HepG2 (cell line): ENCODE data around the gene RSBN1L. TPM values are rescaled to one million over a fixed set of nuclear protein-coding genes. Genes with fewer than 3 reads are reported as not detected.

Experiments
- ATAC-seq: fragments of 200-7000 bp; cut with Tn5 transposase; 3 replicates; pipeline ENCODE4 v1.9.1; 2020; ENCODE audit warnings: mild to moderate bottlenecking, moderate library complexity
- BruUV-seq: library from RNA; stranded (reverse); fragments of 400-500 nt; replicated peaks from 2 replicates; lab custom pipeline; 2021; lab: Mats Ljungman, UMichigan
- CTCF ChIA-PET: fragments of 300-600 bp; formaldehyde crosslinking; extraction: SDS; loops from one replicate; lab custom pipeline; 2021; ENCODE audit warnings: low total read pairs, inconsistent platforms, low intra/inter-chr PET ratio; lab: Yijun Ruan, JAX
- POLR2A ChIA-PET: fragments of 350-600 bp; sonication (Branson Sonifier 250); formaldehyde crosslinking; loops from one replicate; lab custom pipeline; 2020; ENCODE audit warnings: antibody characterized with exemption, inconsistent platforms; lab: Yijun Ruan, JAX
- DNase-seq: peaks from one replicate; pipeline ENCODE4 v3.0.0-alpha.2; 2015; ENCODE audit warnings: low spot score
- FAIRE-seq: peaks from 3 replicates; lab custom pipeline; 2011; peaks lifted over from hg19 to GRCh38; lab: Jason Lieb, UNC
- H2AFZ ChIP-seq: one replicate; pipeline ENCODE4 v1.6.1; 2011; ENCODE audit warnings: low read length, inconsistent platforms
- H3K27ac ChIP-seq: fragments of 300-600 bp; 3 replicates; pipeline ENCODE4 v1.8.0; 2011; ENCODE audit warnings: mixed run types, mild to moderate bottlenecking, mixed read lengths, low read length, inconsistent platforms; ENCODE audit not compliant: insufficient read depth; ENCODE audit errors: extremely low read length
- H3K27me3 ChIP-seq, 2 experiments: fragments of 200-600 bp in 1 of 2; 2 replicates in 1 of 2; 3 replicates in 1 of 2; pipeline versions ENCODE4 v1.6.0 to v1.8.0; 2011; ENCODE audit warnings: low read length in 2 of 2, mild to moderate bottlenecking in 2 of 2, moderate library complexity in 2 of 2, inconsistent platforms in 1 of 2; ENCODE audit not compliant: insufficient read depth in 2 of 2, control insufficient read depth in 1 of 2
- H3K36me3 ChIP-seq, 2 experiments: fragments of 200-600 bp in 1 of 2; replicated peaks in 1 of 2; 2 replicates in 1 of 2; 3 replicates in 1 of 2; pipeline versions ENCODE4 v1.5.1 to v1.8.0; 2011; ENCODE audit warnings: low read length in 2 of 2, inconsistent platforms in 1 of 2; ENCODE audit not compliant: insufficient read depth in 2 of 2, control insufficient read depth in 1 of 2
- H3K4me1 ChIP-seq: 2 replicates; pipeline ENCODE4 v1.5.1; 2012; ENCODE audit warnings: low read length, inconsistent platforms; ENCODE audit not compliant: insufficient read depth
- H3K4me2 ChIP-seq: 2 replicates; pipeline ENCODE4 v1.6.0; 2011; ENCODE audit warnings: low read depth, low read length, inconsistent platforms
- H3K4me3 ChIP-seq, 3 experiments: fragments of 200-600 bp in 1 of 3; sonication (generic), shearing (Covaris generic) in 1 of 3; replicated peaks in 1 of 3; 2 replicates each; pipeline ENCODE4 v1.5.1; 2011 to 2016; ENCODE audit warnings: low read length in 3 of 3, inconsistent platforms in 2 of 3, low read depth in 2 of 3, mild to moderate bottlenecking in 2 of 3, control low read depth in 1 of 3, mixed read lengths in 1 of 3; ENCODE audit not compliant: insufficient read depth in 1 of 3
- H3K79me2 ChIP-seq: one replicate; pipeline ENCODE4 v1.6.1; 2011; ENCODE audit warnings: low read length, inconsistent platforms; ENCODE audit not compliant: insufficient read depth
- H3K9ac ChIP-seq: 2 replicates; pipeline ENCODE4 v1.6.0; 2011; ENCODE audit warnings: mild to moderate bottlenecking, low read depth, low read length, inconsistent platforms; ENCODE audit not compliant: insufficient read depth
- H3K9me3 ChIP-seq: 2 replicates; pipeline ENCODE4 v1.5.1; 2012; ENCODE audit warnings: mild to moderate bottlenecking, low read length
- H4K20me1 ChIP-seq: 2 replicates; pipeline ENCODE4 v1.6.0; 2011; ENCODE audit warnings: inconsistent platforms, mild to moderate bottlenecking, low read length, moderate library complexity; ENCODE audit not compliant: insufficient read depth
- BCL6 ChIP-seq: IDR thresholded peaks from 2 replicates; pipeline ENCODE4 v1.6.1; 2016; ENCODE audit warnings: missing genetic modification reagents, missing compliant biosample characterization
- E2F2 ChIP-seq: sonication (generic); formaldehyde crosslinking; IDR thresholded peaks from 2 replicates; pipeline ENCODE4 v1.4.0; 2020; ENCODE audit warnings: missing genetic modification reagents, borderline replicate concordance
- GATAD2A ChIP-seq: IDR thresholded peaks from 2 replicates; pipeline ENCODE4 v1.6.1; 2016
- KLF16 ChIP-seq, 2 experiments: sonication (generic) in 1 of 2; formaldehyde crosslinking in 1 of 2; IDR thresholded peaks; 2 replicates each; pipeline versions ENCODE4 v1.6.1 to v1.8.0; 2016 to 2023; ENCODE audit warnings: missing genetic modification reagents in 2 of 2, missing compliant biosample characterization in 1 of 2
- NCOR1 ChIP-seq: fragments of 200-600 bp; sonication (generic); IDR thresholded peaks from 2 replicates; pipeline ENCODE4 v1.7.0; 2017; ENCODE audit warnings: antibody characterized with exemption, low read length, borderline replicate concordance
- SETDB1 ChIP-seq: sonication (generic); formaldehyde crosslinking; IDR thresholded peaks from 2 replicates; pipeline ENCODE4 v1.5.1; 2020; ENCODE audit warnings: missing genetic modification reagents, mild to moderate bottlenecking, borderline replicate concordance
- SMYD3 ChIP-seq: sonication (generic); formaldehyde crosslinking; IDR thresholded peaks from 2 replicates; pipeline ENCODE4 v1.8.1; 2023; ENCODE audit warnings: mild to moderate bottlenecking, missing genetic modification reagents
- SOX5 ChIP-seq: IDR thresholded peaks from 2 replicates; pipeline ENCODE4 v1.6.1; 2016; ENCODE audit warnings: borderline replicate concordance
- SOX6 ChIP-seq, 2 experiments: fragments of 450-650 bp in 1 of 2; sonication (generic) in 1 of 2; formaldehyde crosslinking in 1 of 2; IDR thresholded peaks; 2 replicates each; pipeline versions ENCODE4 v1.4.0 to v1.6.1; 2017 to 2020; ENCODE audit warnings: antibody characterized with exemption in 1 of 2, mild to moderate bottlenecking in 1 of 2, missing genetic modification reagents in 1 of 2
- TRIM24 ChIP-seq: sonication (generic); formaldehyde crosslinking; IDR thresholded peaks from 2 replicates; pipeline ENCODE4 v1.8.0; 2022; ENCODE audit warnings: mild to moderate bottlenecking, missing genetic modification reagents
- ZFX ChIP-seq: sonication (generic); formaldehyde crosslinking; IDR thresholded peaks from 2 replicates; pipeline ENCODE4 v1.4.0; 2020; ENCODE audit warnings: mild to moderate bottlenecking, low read depth, missing genetic modification reagents, moderate library complexity
- ZFYVE20 ChIP-seq: sonication (generic); formaldehyde crosslinking; IDR thresholded peaks from 2 replicates; pipeline ENCODE4 v1.8.0; 2023; ENCODE audit warnings: low read depth, mild to moderate bottlenecking, moderate library complexity, missing genetic modification reagents, borderline replicate concordance
- ZMYM2 ChIP-seq: sonication (generic); formaldehyde crosslinking; IDR thresholded peaks from 2 replicates; pipeline ENCODE4 v1.8.0; 2022; ENCODE audit warnings: mild to moderate bottlenecking, missing genetic modification reagents
- ZMYM4 ChIP-seq: sonication (generic); formaldehyde crosslinking; IDR thresholded peaks from 2 replicates; pipeline ENCODE4 v1.8.1; 2023; ENCODE audit warnings: mild to moderate bottlenecking, missing genetic modification reagents
- ZNF124 ChIP-seq: sonication (generic); formaldehyde crosslinking; IDR thresholded peaks from 2 replicates; pipeline ENCODE4 v1.4.0; 2020; ENCODE audit warnings: missing genetic modification reagents
- ZNF34 ChIP-seq: sonication (generic); formaldehyde crosslinking; IDR thresholded peaks from 2 replicates; pipeline ENCODE4 v1.4.0; 2020; ENCODE audit warnings: mild to moderate bottlenecking, missing genetic modification reagents, borderline replicate concordance
- ZNF607 ChIP-seq: sonication (generic); formaldehyde crosslinking; IDR thresholded peaks from 2 replicates; pipeline ENCODE4 v1.5.1; 2020; ENCODE audit warnings: missing genetic modification reagents, mild to moderate bottlenecking, borderline replicate concordance
- WGBS: methylation state at CpG from one replicate; pipeline ENCODE4 v1.1.6; 2017; ENCODE audit warnings: low lambda C conversion rate; 5-methylcytosine and 5-hydroxymethylcytosine counted together
- in situ Hi-C: cut with HindIII; loops from 2 replicates; pipeline ENCODE4 v1.10.0; 2017; ENCODE audit warnings: low pct_unique_long_range_greater_than_20kb; ENCODE audit not compliant: extremely low pct_ligation_motif_present
- intact Hi-C: fragments of 100-400 bp; cut with micrococcal nuclease; formaldehyde crosslinking; loops from one replicate; pipeline ENCODE4 v1.10.0; 2022; ENCODE audit not compliant: unreplicated experiment
- polyA plus RNA-seq, 8 experiments: library from polyadenylated mRNA; depleted of rRNA in 3 of 8; stranded (reverse) in 7 of 8; unstranded in 1 of 8; fragments of >200 nt; fragmentation: Illumina TruSeq in 4 of 8; extraction: Trizol in 4 of 8; gene quantifications; 2 replicates each; pipeline versions ENCODE4 v1.2.1 to v1.2.3, GENCODE V29; 2011 to 2016; ENCODE audit warnings: low read depth in 4 of 8, missing spikeins in 1 of 8, mixed read lengths in 1 of 8; ENCODE audit not compliant: insufficient read depth in 1 of 8
- total RNA-seq, 5 experiments: library from RNA; depleted of rRNA; stranded (reverse); fragments of >200 nt; fragmentation: Illumina TruSeq; extraction: Trizol; gene quantifications; 2 replicates each; pipeline ENCODE4 v1.2.3, GENCODE V29; 2016; ENCODE audit warnings: low read depth in 1 of 5

Gene RSBN1L
- total and polyA plus RNA-seq, 2 of the 13 experiments (the other 11 are each of a cell fraction or from before 2014, with no cell fraction given): 7.7 to 21.3 TPM

DNA sequence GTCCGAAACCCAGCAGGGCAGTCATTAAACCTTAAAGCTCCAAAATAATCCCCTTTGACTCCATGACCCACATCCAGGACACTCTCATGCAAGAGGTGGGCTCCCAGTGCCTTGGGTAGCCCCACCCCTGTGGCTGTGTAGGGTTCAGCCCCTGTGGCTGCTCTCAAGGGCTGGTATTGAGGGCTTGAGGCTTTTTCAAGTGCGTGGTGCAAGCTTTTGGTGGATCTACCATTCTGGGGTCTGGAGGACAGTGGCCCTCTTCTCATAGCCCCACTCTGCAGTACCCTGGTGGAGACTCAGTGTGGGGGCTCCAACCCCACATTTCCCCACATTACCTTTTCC, 50.5 kb downstream of the RSBN1L start:
- no peaks in the 10 kb centered on the region for H3K27me3 ChIP-seq
- H3K27ac ChIP-seq: peak overlapping the region; percentile 50
- H3K4me3 ChIP-seq: no peak overlapping the region
- H3K9me3 ChIP-seq: no peaks in the 10 kb centered on the region
- no peak overlapping the region for H2AFZ ChIP-seq
- peaks cover 8 to 10% of the 10 kb centered on the region in 2 experiments; a peak in 4 of 5 replicates for H3K36me3 ChIP-seq
- no peak overlapping the region for H3K9ac ChIP-seq
- H3K4me2 ChIP-seq: peak overlapping the region; percentile 40; the same call in 1 of the 2 replicates
- peak; percentile 61 for ATAC-seq
- H3K4me1 ChIP-seq: peaks cover 17% of the 10 kb centered on the region
- in situ Hi-C loops (no loop called here), intact Hi-C loops (no loop called here)
- CTCF ChIA-PET: no interaction called here
- no TSS peak for BruUV-seq
- 88% methylated on average over 2 of the region's 2 CpGs for WGBS
- no peak for FAIRE-seq
- H3K79me2 ChIP-seq: peaks cover 6% of the 10 kb centered on the region
- TF ChIP-seq NCOR1 (0 out of 2 replicates have a peak, but pooled peaks have one; percentile 3), E2F2 (CRISPR knock-in tag) (no peak), ZFYVE20 (CRISPR knock-in tag) (no peak), ZNF607 (CRISPR knock-in tag) (no peak), SETDB1 (CRISPR knock-in tag) (no peak)
- H4K20me1 ChIP-seq: no peaks in the 10 kb centered on the region; the same call in 1 of the 2 replicates
- no peak for DNase-seq
- POLR2A ChIA-PET: interaction anchor here (1.6 kb wide), 1 partner anchor 51 kb away, joined by 5 read pairs; the partner anchor contains the start of gene RSBN1L

- intact Hi-C loops (no loop called here), in situ Hi-C loops (no loop called here)
- H3K79me2 ChIP-seq: peaks cover 9% of the 10 kb centered on the region
- peaks cover 8 to 14% of the 10 kb centered on the region in 2 experiments; a peak in 4 of 5 replicates for H3K36me3 ChIP-seq
- ChIA-PET CTCF (no interaction called here), POLR2A (interaction anchor here (1.6 kb wide), 1 partner anchor 51 kb away, joined by 5 read pairs; the partner anchor contains the start of gene RSBN1L)
- WGBS: 10% methylated on average over 2 of the region's 2 CpGs
- peak overlapping the region; percentile 50 for H3K27ac ChIP-seq
- H2AFZ ChIP-seq: no peak overlapping the region
- no peaks in the 10 kb centered on the region for H3K9me3 ChIP-seq
- no peaks in the 10 kb centered on the region; the same call in 1 of the 2 replicates for H4K20me1 ChIP-seq
- no peak overlapping the region for H3K9ac ChIP-seq
- no TSS peak for BruUV-seq
- H3K4me2 ChIP-seq: 0 out of 2 replicates have a peak overlapping the region, but pooled peaks have one; percentile 40
- peaks cover 17% of the 10 kb centered on the region for H3K4me1 ChIP-seq
- peak; percentile 87 for ATAC-seq
- no peaks in the 10 kb centered on the region for H3K27me3 ChIP-seq
- peak; percentile 39 for DNase-seq
- FAIRE-seq: no peak
- H3K4me3 ChIP-seq: no peak overlapping the region
- TF ChIP-seq ZMYM4 (CRISPR knock-in tag): 0 out of 2 replicates have a peak, but pooled peaks have one; percentile 26
- TF ChIP-seq ZNF34 (CRISPR knock-in tag): no peak
- peak; percentile 70; the same call in 1 of the 2 replicates for TF ChIP-seq SOX5
- peak; percentile 91 for TF ChIP-seq BCL6 (CRISPR knock-in tag)
- 0 out of 2 replicates have a peak, but pooled peaks have one; percentile 52 for TF ChIP-seq ZMYM2 (CRISPR knock-in tag)
- 0 out of 4 replicates have a peak, but pooled peaks of 1 of the 2 experiments have one; percentile 22 for TF ChIP-seq KLF16 (CRISPR knock-in tag; IDR thresholded peaks at IDR 0.05)
- TF ChIP-seq GATAD2A (CRISPR knock-in tag): peak; percentile 56; the same call in 1 of the 2 replicates
- no peak for TF ChIP-seq SOX6 (IDR thresholded peaks at IDR 0.05)
- peak; percentile 80 for TF ChIP-seq SOX6 (CRISPR knock-in tag; IDR thresholded peaks at IDR 0.05)
- TF ChIP-seq TRIM24 (CRISPR knock-in tag): no peak
- TF ChIP-seq ZFX: peak; percentile 49
- no peak for TF ChIP-seq SMYD3 (CRISPR knock-in tag)
- no peak for TF ChIP-seq ZNF124 (CRISPR knock-in tag)
Observed at GRCh38 chr7:77747178-77747577, 50.9 kb downstream of the RSBN1L start.
